GM18867 (cell line): ENCODE measurements around the gene WIPF2.

ENCODE experiments used
- ATAC-seq: cut with Tn5 transposase; IDR thresholded peaks from one replicate; pipeline ENCODE4 v1.9.1; 2021; ENCODE audit warnings: mild to moderate bottlenecking, moderate library complexity; ENCODE audit not compliant: unreplicated experiment

The WIPF2 gene

GRCh38 chr17:40218740-40219593 is at the start of gene WIPF2:
TSS of gene WIPF2 (plus strand) at chr17:40219304. CDS start at chr17:40256460, 37,156 bp downstream.
- peak; percentile 89 for ATAC-seq

DNA sequence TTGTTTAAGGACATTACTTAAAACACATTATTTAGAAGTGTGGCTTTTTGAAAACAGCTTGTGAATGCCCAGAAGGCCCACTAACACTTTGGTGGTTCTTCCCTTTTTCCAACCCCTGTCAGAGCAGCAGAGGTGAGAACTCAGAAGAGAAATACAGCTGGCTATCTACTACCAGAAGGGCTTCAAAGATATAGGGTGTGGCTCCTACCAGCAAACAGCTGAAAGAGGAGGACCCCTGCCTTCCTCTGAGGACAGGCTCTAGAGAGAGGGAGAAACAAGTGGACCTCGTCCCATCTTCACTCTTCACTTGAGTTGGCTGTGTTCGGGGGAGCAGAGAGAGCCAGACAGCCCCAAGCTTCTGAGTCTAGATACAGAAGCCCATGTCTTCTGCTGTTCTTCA is 48.8 kb upstream of the WIPF2 start:
- no peak for ATAC-seq

GRCh38 chr17:40171750-40172149 is 47.4 kb upstream of the WIPF2 start:
- no peak for ATAC-seq

DNA sequence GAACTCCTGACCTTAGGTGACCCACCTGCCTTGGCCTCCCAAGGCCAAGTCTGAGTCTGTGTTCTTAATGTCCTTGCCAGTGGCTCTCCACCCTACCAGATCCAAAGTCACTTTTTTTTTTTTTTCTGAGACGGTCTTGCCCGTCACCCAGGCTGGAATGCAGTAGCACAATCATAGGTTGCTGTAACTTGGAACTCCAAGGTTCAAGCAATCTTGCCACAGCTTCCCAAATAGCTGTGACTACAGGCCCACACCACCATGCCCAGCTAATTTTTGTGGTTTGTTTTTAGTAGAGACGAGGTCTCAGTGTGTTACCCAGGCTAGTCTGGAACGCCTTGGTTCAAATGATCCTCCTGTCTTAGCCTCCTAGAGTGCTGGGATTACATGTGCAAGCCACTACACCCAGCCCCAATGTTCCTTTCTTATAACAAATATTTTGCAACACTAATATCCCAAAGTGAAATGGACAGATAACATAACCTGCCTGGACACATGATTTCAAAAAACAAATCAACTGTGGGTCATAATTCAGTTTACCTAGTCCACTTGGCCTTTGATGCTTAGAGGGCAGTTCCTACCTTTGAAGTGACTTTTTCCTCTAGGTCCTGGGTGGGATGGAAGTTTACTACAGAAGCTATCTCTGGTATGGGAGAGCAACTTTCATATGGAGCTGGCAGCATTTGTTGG is 45.9 kb upstream of the WIPF2 start:
- no peak for ATAC-seq

- ATAC-seq = no peak
Observed at GRCh38 chr17:40173778-40174135, 45.3 kb upstream of the WIPF2 start.

DNA sequence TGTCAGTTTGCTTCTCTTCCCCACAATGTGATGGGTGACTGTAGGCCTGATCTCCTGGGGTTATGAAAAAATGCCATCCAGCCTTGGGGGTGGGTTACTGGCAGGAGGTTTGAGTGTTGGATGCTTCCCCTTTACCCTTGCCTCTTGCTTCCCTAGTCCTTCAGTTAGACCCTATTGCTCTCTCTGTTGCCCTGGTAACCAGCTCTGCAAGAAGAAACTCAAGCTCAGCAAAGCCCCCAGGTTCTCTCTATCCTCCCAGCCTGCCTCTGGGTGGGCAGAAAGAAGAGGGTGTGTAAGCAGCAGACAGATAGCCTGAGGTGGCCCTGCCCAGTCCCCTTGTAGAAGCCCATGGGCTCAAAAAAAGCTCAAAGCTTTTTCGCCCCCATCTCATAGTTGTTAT is 44.6 kb upstream of the WIPF2 start:
- ATAC-seq = no peak

- no peak for ATAC-seq
Observed at GRCh38 chr17:40175928-40176753, 43.0 kb upstream of the WIPF2 start.

GRCh38 chr17:40176754-40177110 is 42.4 kb upstream of the WIPF2 start:
- no peak for ATAC-seq

GRCh38 chr17:40177275-40177874 is 41.7 kb upstream of the WIPF2 start, which contains the start of gene RAPGEFL1:
TSS of gene RAPGEFL1 (plus strand) at chr17:40177470. CDS start at chr17:40177862, 392 bp downstream.
- ATAC-seq = peak; percentile 64

GRCh38 chr17:40178021-40178601 is 41.0 kb upstream of the WIPF2 start:
- no peak for ATAC-seq

GRCh38 chr17:40178660-40179059 is 40.4 kb upstream of the WIPF2 start:
- no peak for ATAC-seq

DNA sequence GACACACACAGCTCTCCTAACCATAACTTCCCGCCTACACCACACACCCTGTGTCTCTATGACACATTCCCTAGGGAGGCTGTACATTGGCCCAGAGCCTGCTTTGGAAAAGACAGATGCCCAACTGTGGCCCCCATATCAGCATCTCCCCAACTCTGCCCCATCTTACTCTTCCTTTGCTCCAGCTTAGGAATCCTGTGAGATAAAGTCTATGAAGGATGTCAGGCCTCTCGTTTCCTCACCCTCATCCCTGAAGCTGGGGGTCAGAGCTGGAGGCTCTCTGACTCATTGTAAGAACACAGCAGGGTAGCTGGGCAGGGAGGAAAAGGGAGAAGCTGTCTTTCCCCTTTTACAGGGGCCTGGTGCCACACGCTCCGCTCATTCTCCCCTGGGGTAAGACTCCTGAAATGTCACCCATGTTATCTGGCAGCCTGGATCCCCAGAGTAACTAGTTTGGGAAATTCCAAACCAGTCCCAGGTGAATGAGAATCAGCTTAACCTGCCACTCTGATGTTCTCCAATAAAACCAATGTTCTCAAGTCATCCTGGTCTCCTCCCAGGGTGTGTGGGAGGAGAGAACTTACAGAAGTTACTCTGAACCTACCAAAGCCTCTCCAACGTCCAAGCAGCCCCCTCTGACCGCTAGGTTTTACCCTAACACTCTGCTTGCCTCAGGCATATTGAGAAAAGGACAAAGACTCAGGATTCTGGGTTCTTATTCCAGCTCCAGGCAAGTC is 39.0 kb upstream of the WIPF2 start:
- ATAC-seq = no peak

DNA sequence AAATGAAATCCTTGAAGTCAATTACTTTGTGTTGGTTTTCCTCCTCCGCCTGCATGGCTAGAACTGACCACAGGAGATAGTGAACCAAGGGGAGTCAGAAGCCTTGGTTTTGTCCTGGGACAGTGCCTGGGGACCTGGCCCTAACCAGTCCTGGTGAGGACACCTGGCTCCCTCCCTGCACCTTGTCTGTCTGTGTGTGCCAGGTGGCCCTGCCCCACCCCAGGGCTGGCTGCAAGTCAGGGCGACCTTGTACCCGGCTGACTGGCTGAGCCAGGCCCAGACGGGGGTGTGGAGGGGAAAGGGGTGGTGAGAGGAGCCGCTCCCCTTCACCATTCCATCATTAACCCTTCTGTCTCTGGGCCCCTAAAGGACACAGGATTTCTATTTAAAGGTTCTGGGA is 38.4 kb upstream of the WIPF2 start:
- ATAC-seq = no peak

- no peak for ATAC-seq
Observed at GRCh38 chr17:40181205-40181604, 37.9 kb upstream of the WIPF2 start.

GRCh38 chr17:40182606-40183005 is 36.5 kb upstream of the WIPF2 start:
- no peak for ATAC-seq

GRCh38 chr17:40187238-40187637 is 31.9 kb upstream of the WIPF2 start:
- no peak for ATAC-seq

- no peak for ATAC-seq
Observed at GRCh38 chr17:40188694-40189093, 30.4 kb upstream of the WIPF2 start.

DNA sequence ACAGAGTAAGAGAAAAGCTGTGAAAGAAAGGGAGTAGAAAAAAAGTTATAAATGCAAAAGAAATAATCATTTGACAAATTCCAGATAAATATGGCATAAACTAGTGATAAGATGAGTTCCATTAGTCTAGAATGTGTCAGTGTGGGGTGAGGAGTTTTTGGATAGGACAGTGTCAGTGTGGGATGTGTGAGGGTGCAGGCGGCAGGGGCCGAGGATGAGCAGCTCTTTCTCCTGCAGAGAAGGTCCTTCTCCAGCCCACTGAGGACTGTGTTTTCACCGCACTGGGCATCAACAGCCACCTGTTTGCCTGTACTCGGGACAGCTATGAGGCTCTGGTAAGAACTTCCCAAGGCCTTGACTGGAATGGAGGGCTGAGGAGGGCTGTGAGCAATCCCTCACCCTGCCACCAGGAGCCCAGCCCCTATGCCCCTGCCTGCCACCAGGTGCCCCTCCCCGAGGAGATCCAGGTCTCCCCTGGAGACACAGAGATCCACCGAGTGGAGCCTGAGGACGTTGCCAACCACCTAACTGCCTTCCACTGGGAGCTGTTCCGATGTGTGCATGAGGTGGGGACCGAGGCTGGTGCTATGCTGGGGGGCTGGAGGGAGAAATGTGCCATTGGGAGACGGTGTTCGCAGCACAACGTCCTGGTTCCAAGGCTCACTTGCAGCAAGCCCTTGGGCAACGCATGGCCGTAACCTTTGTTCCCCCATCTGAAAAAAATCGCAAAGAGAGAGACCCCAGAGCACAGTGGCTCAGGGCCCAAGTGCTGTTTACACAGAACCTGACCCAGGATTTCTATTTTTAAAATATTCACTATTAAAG is 28.7 kb upstream of the WIPF2 start:
- ATAC-seq = no peak
